ENCODE measurements around the gene FOXJ3. TPM values are rescaled to one million over a fixed set of nuclear protein-coding genes. Genes with fewer than 3 reads are reported as not detected.
A peak's percentile ranks its signal among the peaks of the same experiment; 100 is the strongest.

Gene FOXJ3
- total RNA-seq, 1 donor from 2014 or later: 17.2 TPM

GRCh38 chr1:42369471-42369870, 34.4 kb upstream of the FOXJ3 start:
- no peak for DNase-seq (ENCODE audit: low read depth)
- H3K4me3 ChIP-seq (ENCODE audit: low read depth, low read length): no peak overlapping the region
- no peak for TF ChIP-seq CTCF (conservative IDR thresholded peaks at IDR 0.05; ENCODE audit: low read depth, low read length)

GRCh38 chr1:42368096-42368795, 33.2 kb upstream of the FOXJ3 start:
- H3K4me3 ChIP-seq (ENCODE audit: low read depth, low read length): no peak overlapping the region
- no peak for TF ChIP-seq CTCF (conservative IDR thresholded peaks at IDR 0.05; ENCODE audit: low read depth, low read length)
- peak; percentile 87 for DNase-seq (ENCODE audit: low read depth)

- no peak overlapping the region for H3K4me3 ChIP-seq (ENCODE audit: low read depth, low read length)
- no peak for TF ChIP-seq CTCF (conservative IDR thresholded peaks at IDR 0.05; ENCODE audit: low read depth, low read length)
- no peak for DNase-seq (ENCODE audit: low read depth)
Measured at GRCh38 chr1:42365118-42365517, 30.1 kb upstream of the FOXJ3 start.

GRCh38 chr1:42364542-42364941, 29.5 kb upstream of the FOXJ3 start:
- no peak for TF ChIP-seq CTCF (conservative IDR thresholded peaks at IDR 0.05; ENCODE audit: low read depth, low read length)
- no peak overlapping the region for H3K4me3 ChIP-seq (ENCODE audit: low read depth, low read length)
- DNase-seq (ENCODE audit: low read depth): no peak

GRCh38 chr1:42364089-42364488, 29.1 kb upstream of the FOXJ3 start:
- no peak overlapping the region for H3K4me3 ChIP-seq (ENCODE audit: low read depth, low read length)
- no peak for TF ChIP-seq CTCF (conservative IDR thresholded peaks at IDR 0.05; ENCODE audit: low read depth, low read length)
- DNase-seq (ENCODE audit: low read depth): no peak

- no peak overlapping the region for H3K4me3 ChIP-seq (ENCODE audit: low read depth, low read length)
- no peak for DNase-seq (ENCODE audit: low read depth)
- no peak for TF ChIP-seq CTCF (conservative IDR thresholded peaks at IDR 0.05; ENCODE audit: low read depth, low read length)
Measured at GRCh38 chr1:42359466-42359865, 24.4 kb upstream of the FOXJ3 start.

GRCh38 chr1:42358791-42359190, 23.8 kb upstream of the FOXJ3 start:
- no peak for TF ChIP-seq CTCF (conservative IDR thresholded peaks at IDR 0.05; ENCODE audit: low read depth, low read length)
- DNase-seq (ENCODE audit: low read depth): no peak
- H3K4me3 ChIP-seq (ENCODE audit: low read depth, low read length): no peak overlapping the region
